H1 (cell line): ENCODE measurements around the gene FGF14. TPM values are rescaled to one million over a fixed set of nuclear protein-coding genes. Genes with fewer than 3 reads are reported as not detected.

Source experiments
- CTCF ChIA-PET: fragments of 300-600 bp; sonication (Branson Sonifier 250); formaldehyde crosslinking; loops from one replicate; lab custom pipeline; 2021; ENCODE audit not compliant: partially characterized antibody; lab: Charles Lee
- POLR2A ChIA-PET: fragments of 300-600 bp; sonication (Branson Sonifier 250); formaldehyde crosslinking; loops from one replicate; lab custom pipeline; 2021; ENCODE audit warnings: inconsistent platforms; ENCODE audit not compliant: partially characterized antibody; lab: Charles Lee
- DNase-seq, 2 experiments: peaks; one replicate each; pipeline versions ENCODE4 v3.0.0 to v3.0.0-alpha.2; 2010 to 2022; ENCODE audit warnings: low spot score in 2 of 2, low read depth in 1 of 2, mixed read lengths in 1 of 2
- FAIRE-seq: peaks from 2 replicates; lab custom pipeline; 2011; peaks lifted over from hg19 to GRCh38; lab: Jason Lieb, UNC
- H2AFZ ChIP-seq: 2 replicates; pipeline ENCODE4 v1.8.1; 2012; ENCODE audit warnings: low read length, inconsistent platforms
- H2AK5ac ChIP-seq: 2 replicates; pipeline ENCODE4 v1.6.1; 2013; ENCODE audit warnings: low read depth, low read length
- H2BK120ac ChIP-seq: replicated peaks from 2 replicates; pipeline ENCODE3; 2013; ENCODE audit warnings: low read depth, low read length, inconsistent platforms
- H2BK12ac ChIP-seq: 2 replicates; pipeline ENCODE4 v1.6.1; 2013; ENCODE audit warnings: low read depth, low read length
- H2BK15ac ChIP-seq: 2 replicates; pipeline ENCODE4 v1.6.1; 2013; ENCODE audit warnings: low read length
- H2BK20ac ChIP-seq: 2 replicates; pipeline ENCODE4 v1.6.1; 2013; ENCODE audit warnings: low read length
- H2BK5ac ChIP-seq: 2 replicates; pipeline ENCODE4 v1.6.1; 2013; ENCODE audit warnings: low read depth, low read length
- H3K14ac ChIP-seq: 2 replicates; pipeline ENCODE4 v1.6.1; 2013; ENCODE audit warnings: inconsistent platforms; ENCODE audit not compliant: insufficient read length
- H3K18ac ChIP-seq: 2 replicates; pipeline ENCODE4 v1.6.1; 2013; ENCODE audit warnings: low read length; ENCODE audit errors: extremely low read depth
- H3K23ac ChIP-seq: 2 replicates; pipeline ENCODE4 v1.6.1; 2013; ENCODE audit warnings: inconsistent platforms; ENCODE audit not compliant: insufficient read length
- H3K23me2 ChIP-seq: 2 replicates; pipeline ENCODE4 v1.6.1; 2013; ENCODE audit warnings: low read depth, low read length
- H3K27ac ChIP-seq: 2 replicates; pipeline ENCODE4 v1.6.1; 2011; ENCODE audit warnings: low read depth, low read length, inconsistent platforms
- H3K27me3 ChIP-seq, 4 experiments: replicated peaks in 1 of 4; 1 replicate in 1 of 4; 2 replicates in 3 of 4; pipeline versions ENCODE4 v1.6.1 to v1.8.1; 2011 to 2013; ENCODE audit warnings: low read length in 3 of 4, mild to moderate bottlenecking in 3 of 4, inconsistent platforms in 2 of 4, mixed read lengths in 2 of 4, moderate library complexity in 1 of 4; ENCODE audit not compliant: control insufficient read depth in 3 of 4, insufficient read depth in 3 of 4; ENCODE audit errors: extremely low read depth in 1 of 4
- H3K36me3 ChIP-seq, 4 experiments: 2 replicates each; pipeline versions ENCODE4 v1.6.1 to v1.8.1; 2011 to 2013; ENCODE audit warnings: mild to moderate bottlenecking in 4 of 4, low read length in 3 of 4, moderate library complexity in 2 of 4, control low read depth in 1 of 4, inconsistent platforms in 1 of 4; ENCODE audit not compliant: insufficient read depth in 4 of 4, control insufficient read depth in 2 of 4
- H3K4ac ChIP-seq: replicated peaks from 2 replicates; pipeline ENCODE3; 2013; ENCODE audit warnings: low read length, low read depth, mixed read lengths, inconsistent platforms; ENCODE audit not compliant: insufficient read length
- H3K4me1 ChIP-seq, 4 experiments: replicated peaks in 1 of 4; 1 replicate in 1 of 4; 2 replicates in 3 of 4; pipeline versions ENCODE4 v1.6.1 to v1.8.1; 2011 to 2013; ENCODE audit warnings: low read length in 3 of 4, inconsistent platforms in 2 of 4, mixed read lengths in 1 of 4; ENCODE audit not compliant: insufficient read depth in 4 of 4, control insufficient read depth in 3 of 4
- H3K4me2 ChIP-seq, 2 experiments: 2 replicates each; pipeline versions ENCODE4 v1.6.1 to v1.8.1; 2011 to 2013; ENCODE audit warnings: low read depth in 2 of 2, low read length in 2 of 2, control low read depth in 1 of 2, inconsistent platforms in 1 of 2, mild to moderate bottlenecking in 1 of 2; ENCODE audit not compliant: insufficient read depth in 1 of 2
- H3K4me3 ChIP-seq, 4 experiments: fragments of 200-600, 300-600 bp in 1 of 4; sonication (generic), shearing (Covaris generic), sonication (Bioruptor Twin) in 1 of 4; 2 replicates each; pipeline versions ENCODE4 v1.5.1 to v1.8.1; 2011 to 2016; ENCODE audit warnings: low read length in 4 of 4, low read depth in 3 of 4, control low read depth in 2 of 4, inconsistent platforms in 2 of 4, mild to moderate bottlenecking in 2 of 4, mixed read lengths in 1 of 4, moderate library complexity in 1 of 4; ENCODE audit not compliant: insufficient read depth in 2 of 4; ENCODE audit errors: extremely low read depth in 1 of 4
- H3K56ac ChIP-seq: replicated peaks from 2 replicates; pipeline ENCODE3; 2013; ENCODE audit warnings: low read depth, mild to moderate bottlenecking, mixed read lengths, low read length, inconsistent platforms; ENCODE audit not compliant: insufficient read length
- H3K79me1 ChIP-seq: 2 replicates; pipeline ENCODE4 v1.6.1; 2013; ENCODE audit warnings: low read depth, low read length, control low read depth
- H3K79me2 ChIP-seq, 2 experiments: 2 replicates each; pipeline versions ENCODE4 v1.6.1 to v1.8.1; 2012 to 2013; ENCODE audit warnings: low read length in 2 of 2, mild to moderate bottlenecking in 2 of 2, inconsistent platforms in 1 of 2; ENCODE audit not compliant: insufficient read depth in 2 of 2, control insufficient read depth in 1 of 2
- H3K9ac ChIP-seq, 4 experiments: replicated peaks in 1 of 4; 1 replicate in 1 of 4; 2 replicates in 3 of 4; pipeline versions ENCODE4 v1.6.1 to v1.8.1; 2011 to 2013; ENCODE audit warnings: low read depth in 3 of 4, low read length in 3 of 4, control low read depth in 2 of 4, mild to moderate bottlenecking in 2 of 4, moderate library complexity in 2 of 4, inconsistent platforms in 1 of 4; ENCODE audit errors: extremely low read depth in 1 of 4
- H3K9me3 ChIP-seq, 2 experiments: 2 replicates each; pipeline versions ENCODE4 v1.6.1 to v1.8.1; 2012 to 2013; ENCODE audit warnings: mild to moderate bottlenecking in 2 of 2, moderate library complexity in 2 of 2, control low read depth in 1 of 2, inconsistent platforms in 1 of 2, low read depth in 1 of 2, low read length in 1 of 2, mixed read lengths in 1 of 2; ENCODE audit not compliant: insufficient read depth in 2 of 2
- H4K20me1 ChIP-seq, 2 experiments: replicated peaks in 1 of 2; 2 replicates each; pipeline versions ENCODE3 to v1.8.1; 2011 to 2013; ENCODE audit warnings: inconsistent platforms in 2 of 2, low read length in 2 of 2, mild to moderate bottlenecking in 1 of 2; ENCODE audit not compliant: insufficient read depth in 2 of 2, control insufficient read depth in 1 of 2
- H4K5ac ChIP-seq: 2 replicates; pipeline ENCODE4 v1.6.1; 2013; ENCODE audit warnings: low read length, low read depth, mixed read lengths, inconsistent platforms; ENCODE audit not compliant: insufficient read length
- H4K8ac ChIP-seq: 2 replicates; pipeline ENCODE4 v1.8.0; 2013; ENCODE audit warnings: mild to moderate bottlenecking, moderate library complexity, low read length, inconsistent platforms; ENCODE audit not compliant: insufficient read depth; ENCODE audit errors: extremely low read depth
- H4K91ac ChIP-seq: replicated peaks from 2 replicates; pipeline ENCODE3; 2013; ENCODE audit warnings: low read length, mixed read lengths, inconsistent platforms; ENCODE audit not compliant: insufficient read length
- BACH1 ChIP-seq: IDR thresholded peaks from 2 replicates; pipeline ENCODE4 v1.6.1; 2012; ENCODE audit warnings: low read length, improper control_type of control experiment
- BCL11A ChIP-seq, 2 experiments: IDR thresholded peaks; one replicate each; pipeline ENCODE4 v1.6.1; 2011; ENCODE audit warnings: low read depth in 2 of 2, low read length in 2 of 2, mild to moderate bottlenecking in 2 of 2
- CBX8 ChIP-seq: fragments of 300-800, 300-1000 bp; sonication (generic); IDR thresholded peaks from 2 replicates; pipeline ENCODE4 v1.7.1; 2016; ENCODE audit warnings: low read depth, low read length, borderline replicate concordance
- E2F6 ChIP-seq: IDR thresholded peaks from 2 replicates; pipeline ENCODE4 v1.6.1; 2012; ENCODE audit warnings: inconsistent platforms
- EGR1 ChIP-seq: IDR thresholded peaks from 2 replicates; pipeline ENCODE4 v1.6.1; 2011; ENCODE audit warnings: low read depth, low read length, borderline replicate concordance
- HDAC2 ChIP-seq, 2 experiments: fragments of 300-600 bp in 1 of 2; sonication (generic) in 1 of 2; IDR thresholded peaks; 2 replicates each; pipeline ENCODE4 v1.6.1; 2011 to 2012; ENCODE audit warnings: low read depth in 2 of 2, low read length in 2 of 2, mild to moderate bottlenecking in 2 of 2, moderate library complexity in 2 of 2, borderline replicate concordance in 1 of 2, inconsistent platforms in 1 of 2
- JUN ChIP-seq: IDR thresholded peaks from 2 replicates; pipeline ENCODE4 v1.6.1; 2011; ENCODE audit warnings: low read depth, mild to moderate bottlenecking, improper control_type of control experiment, low read length
- POLR2AphosphoS5 ChIP-seq: IDR thresholded peaks from 2 replicates; pipeline ENCODE4 v1.6.1; 2011; ENCODE audit warnings: low read depth, low read length
- POU5F1 ChIP-seq: IDR thresholded peaks from 2 replicates; pipeline ENCODE4 v1.6.1; 2011; ENCODE audit warnings: low read depth, mild to moderate bottlenecking, low read length, moderate library complexity
- SP2 ChIP-seq: IDR thresholded peaks from 2 replicates; pipeline ENCODE4 v1.6.1; 2012; ENCODE audit warnings: mild to moderate bottlenecking, low read length, inconsistent platforms
- SP4 ChIP-seq: IDR thresholded peaks from 2 replicates; pipeline ENCODE4 v1.6.1; 2012; ENCODE audit warnings: low read length, inconsistent platforms
- TAF1 ChIP-seq: IDR thresholded peaks from 2 replicates; pipeline ENCODE4 v1.6.1; 2011; ENCODE audit warnings: mild to moderate bottlenecking, low read depth, low read length
- WGBS, 2 experiments: shearing (Covaris generic) in 1 of 2; methylation state at CpG; one replicate each; pipeline versions ENCODE4 v1.1.6 to v1.1.7; 2013 to 2015; ENCODE audit warnings: low lambda C conversion rate in 2 of 2, mixed read lengths in 2 of 2, inconsistent platforms in 1 of 2, low coverage in 1 of 2, missing lambda C conversion rate in 1 of 2; ENCODE audit not compliant: insufficient replicate concordance in 2 of 2, insufficient coverage in 1 of 2, insufficient read length in 1 of 2; ENCODE audit errors: extremely low coverage in 1 of 2, missing lambda C conversion rate in 1 of 2; 5-methylcytosine and 5-hydroxymethylcytosine counted together
- polyA plus RNA-seq, 7 experiments: library from polyadenylated mRNA; depleted of rRNA in 3 of 7; stranded (reverse) in 5 of 7; unstranded in 2 of 7; fragments of >200 nt in 5 of 7; fragments of 200-250 nt in 2 of 7; gene quantifications; 1 replicate in 5 of 7; 2 replicates in 1 of 7; 4 replicates in 1 of 7; pipeline versions ENCODE4 v1.2.1 to v1.2.3, GENCODE V29; 2011 to 2013; ENCODE audit warnings: missing spikeins in 2 of 7, mixed read lengths in 2 of 7
- total RNA-seq: library from RNA; stranded (reverse); fragmentation: NEBNext Ultra II Directional; extraction: Animal tissue kit (Norgen Biotek cat#: 25700); gene quantifications from 2 replicates; pipeline ENCODE4 v1.2.1, GENCODE V29; 2021

Gene FGF14
- total and polyA plus RNA-seq, 2 of the 8 experiments (the other 6 are each of a cell fraction or from before 2014, with no cell fraction given): 0.05 to 0.58 TPM

GRCh38 chr13:102275969-102276368 lies 125.9 kb downstream of the FGF14 start:
- Histone ChIP-seq H3K4me3 (no peak overlapping the region), H3K23me2 (no peaks in the 10 kb centered on the region), H4K20me1 (no peaks in the 10 kb centered on the region), H2BK15ac (no peak overlapping the region), H2AK5ac (no peak overlapping the region), H3K36me3 (no peaks in the 10 kb centered on the region), H3K9ac (no peak overlapping the region), H3K18ac (no peak overlapping the region), H2AFZ (no peak overlapping the region), H3K4me1 (no peaks in the 10 kb centered on the region), H2BK12ac (no peak overlapping the region), H2BK5ac (no peak overlapping the region), H3K4me2 (no peak overlapping the region), H4K5ac (no peak overlapping the region), H3K79me1 (no peaks in the 10 kb centered on the region), H3K27me3 (no peaks in the 10 kb centered on the region), H3K27ac (no peak overlapping the region), H3K9me3 (no peaks in the 10 kb centered on the region), H3K79me2 (no peaks in the 10 kb centered on the region), H2BK20ac (no peak overlapping the region), H2BK120ac (no peak overlapping the region), H4K91ac (no peak overlapping the region), H3K56ac (no peak overlapping the region), H3K14ac (no peak overlapping the region), H3K23ac (no peak overlapping the region), H3K4ac (no peak overlapping the region), H4K8ac (no peak overlapping the region)
- FAIRE-seq (no peak), DNase-seq (no peak)
- CTCF ChIA-PET: interaction anchor here (1.1 kb wide), 1 partner anchor 16 kb away, joined by 3 read pairs; no protein-coding TSS in a partner anchor
- TF ChIP-seq CBX8 (no peak), JUN (no peak), SP4 (no peak), BCL11A (IDR thresholded peaks at IDR 0.05; ENCODE audit: low read depth in 2 of 2, low read length in 2 of 2) (no peak), E2F6 (no peak), SP2 (no peak), POU5F1 (no peak), BACH1 (no peak), TAF1 (no peak), EGR1 (no peak), POLR2AphosphoS5 (no peak), HDAC2 (IDR thresholded peaks at IDR 0.05; ENCODE audit: borderline replicate concordance in 1 of 2, low read depth in 2 of 2, low read length in 2 of 2) (no peak)
- WGBS, 2 experiments: 65% methylated on average over 3 of the region's 3 CpGs; no CpG with 5 or more reads in 1 of the 2 experiments
- POLR2A ChIA-PET: no interaction called here
